ENCODE results near the gene AUTS2.

AUTS2 gene

DNA sequence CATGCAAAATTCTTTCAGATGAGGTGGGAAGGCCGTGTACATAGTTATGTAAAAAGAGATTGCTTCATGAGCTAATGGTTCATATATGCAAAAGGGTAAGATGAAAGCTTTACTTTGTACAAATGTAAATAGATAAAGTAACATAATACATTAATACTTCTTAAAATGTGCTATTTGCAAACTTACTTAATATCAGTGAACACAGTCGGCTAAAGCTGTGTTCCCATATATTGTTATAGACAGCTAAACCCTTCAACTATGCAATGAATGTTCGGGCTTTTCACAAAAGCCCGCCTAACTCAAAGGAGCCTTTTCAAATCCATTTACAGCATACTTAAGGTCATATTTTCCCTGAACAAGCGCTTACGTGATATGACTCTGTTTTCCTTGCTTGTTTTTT is 1193.1 kb downstream of the AUTS2 start:
- no peak overlapping the region for H3K9ac ChIP-seq (ENCODE audit: low read length)

GRCh38 chr7:70793060-70793459 is 1194.8 kb downstream of the AUTS2 start:
- Histone ChIP-seq H3K9me2 (ENCODE audit: low read depth, low read length) (no peaks in the 10 kb centered on the region), H3K4me2 (ENCODE audit: low read length) (no peak overlapping the region), H3K9ac (ENCODE audit: low read length) (no peak overlapping the region), H3K79me2 (ENCODE audit: insufficient read depth, low read length) (no peaks in the 10 kb centered on the region), H3K27me3 (ENCODE audit: insufficient read depth, low read length) (no peaks in the 10 kb centered on the region), H3K4me1 (ENCODE audit: insufficient read depth, low read length, severe bottlenecking) (no peaks in the 10 kb centered on the region), H3F3A (ENCODE audit: insufficient read depth, low read length) (no peaks in the 10 kb centered on the region), H2AFZ (ENCODE audit: low read length) (no peak overlapping the region), H3K36me3 (ENCODE audit: insufficient read depth, low read length) (peaks cover 35% of the 10 kb centered on the region), H4K20me1 (ENCODE audit: insufficient read depth, low read length) (no peaks in the 10 kb centered on the region), H3K9me3 (ENCODE audit: low read length) (no peaks in the 10 kb centered on the region), H3K27ac (ENCODE audit: low read depth, low read length, poor library complexity, severe bottlenecking) (no peak overlapping the region), H3K4me3 (ENCODE audit: low read depth, low read length, poor library complexity, severe bottlenecking) (no peak overlapping the region)
- TF ChIP-seq, protein P1, sequence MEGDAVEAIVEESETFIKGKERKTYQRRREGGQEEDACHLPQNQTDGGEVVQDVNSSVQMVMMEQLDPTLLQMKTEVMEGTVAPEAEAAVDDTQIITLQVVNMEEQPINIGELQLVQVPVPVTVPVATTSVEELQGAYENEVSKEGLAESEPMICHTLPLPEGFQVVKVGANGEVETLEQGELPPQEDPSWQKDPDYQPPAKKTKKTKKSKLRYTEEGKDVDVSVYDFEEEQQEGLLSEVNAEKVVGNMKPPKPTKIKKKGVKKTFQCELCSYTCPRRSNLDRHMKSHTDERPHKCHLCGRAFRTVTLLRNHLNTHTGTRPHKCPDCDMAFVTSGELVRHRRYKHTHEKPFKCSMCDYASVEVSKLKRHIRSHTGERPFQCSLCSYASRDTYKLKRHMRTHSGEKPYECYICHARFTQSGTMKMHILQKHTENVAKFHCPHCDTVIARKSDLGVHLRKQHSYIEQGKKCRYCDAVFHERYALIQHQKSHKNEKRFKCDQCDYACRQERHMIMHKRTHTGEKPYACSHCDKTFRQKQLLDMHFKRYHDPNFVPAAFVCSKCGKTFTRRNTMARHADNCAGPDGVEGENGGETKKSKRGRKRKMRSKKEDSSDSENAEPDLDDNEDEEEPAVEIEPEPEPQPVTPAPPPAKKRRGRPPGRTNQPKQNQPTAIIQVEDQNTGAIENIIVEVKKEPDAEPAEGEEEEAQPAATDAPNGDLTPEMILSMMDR (IDR thresholded peaks at IDR 0.05; ENCODE audit: low read length): no peak
- no peak for TF ChIP-seq EZH2 (IDR thresholded peaks at IDR 0.05; ENCODE audit: borderline replicate concordance, low read length)

More for the DNA sequence above, 1193.1 kb downstream of the AUTS2 start:
- no peaks in the 10 kb centered on the region for H3K27me3 ChIP-seq (ENCODE audit: insufficient read depth, low read length)
- no peaks in the 10 kb centered on the region for H3K9me3 ChIP-seq (ENCODE audit: low read length)
- no peaks in the 10 kb centered on the region for H4K20me1 ChIP-seq (ENCODE audit: insufficient read depth, low read length)
- no peak overlapping the region for H3K4me2 ChIP-seq (ENCODE audit: low read length)
- no peak overlapping the region for H2AFZ ChIP-seq (ENCODE audit: low read length)
- no peak overlapping the region for H3K27ac ChIP-seq (ENCODE audit: low read depth, low read length, poor library complexity, severe bottlenecking)
- no peaks in the 10 kb centered on the region for H3F3A ChIP-seq (ENCODE audit: insufficient read depth, low read length)
- peaks cover 52% of the 10 kb centered on the region for H3K36me3 ChIP-seq (ENCODE audit: insufficient read depth, low read length)
- TF ChIP-seq, protein P1 (IDR thresholded peaks at IDR 0.05; ENCODE audit: low read length): no peak
- no peaks in the 10 kb centered on the region for H3K79me2 ChIP-seq (ENCODE audit: insufficient read depth, low read length)
- no peaks in the 10 kb centered on the region for H3K9me2 ChIP-seq (ENCODE audit: low read depth, low read length)
- no peak overlapping the region for H3K4me3 ChIP-seq (ENCODE audit: low read depth, low read length, poor library complexity, severe bottlenecking)
- H3K4me1 ChIP-seq (ENCODE audit: insufficient read depth, low read length, severe bottlenecking): no peaks in the 10 kb centered on the region

DNA sequence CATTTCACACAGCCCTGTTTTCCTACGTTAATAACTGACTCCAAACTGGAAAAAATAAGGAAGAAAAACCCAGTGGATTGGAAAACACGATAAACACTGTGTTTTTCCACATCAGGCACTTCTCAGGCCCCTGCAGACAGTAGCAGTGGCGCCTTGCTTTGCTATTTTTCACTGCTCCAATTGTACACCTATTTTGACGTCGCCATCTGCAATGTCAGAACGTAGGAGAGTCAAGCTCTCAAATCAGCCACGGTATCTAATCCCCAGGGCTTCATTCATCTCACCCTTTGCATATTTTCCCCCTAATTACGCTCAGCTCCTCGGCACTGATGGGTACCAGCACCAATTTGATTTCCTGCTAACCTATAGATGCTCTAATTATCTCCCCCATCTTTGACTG is 1195.5 kb downstream of the AUTS2 start:
- Histone ChIP-seq H3K9ac (ENCODE audit: low read length) (no peak overlapping the region), H2AFZ (ENCODE audit: low read length) (no peak overlapping the region), H3K79me2 (ENCODE audit: insufficient read depth, low read length) (no peaks in the 10 kb centered on the region), H3K4me1 (ENCODE audit: insufficient read depth, low read length, severe bottlenecking) (no peaks in the 10 kb centered on the region), H3K9me2 (ENCODE audit: low read depth, low read length) (no peaks in the 10 kb centered on the region), H3K27ac (ENCODE audit: low read depth, low read length, poor library complexity, severe bottlenecking) (no peak overlapping the region), H3F3A (ENCODE audit: insufficient read depth, low read length) (no peaks in the 10 kb centered on the region), H3K9me3 (ENCODE audit: low read length) (no peaks in the 10 kb centered on the region), H3K36me3 (ENCODE audit: insufficient read depth, low read length) (peaks cover 30% of the 10 kb centered on the region), H4K20me1 (ENCODE audit: insufficient read depth, low read length) (no peaks in the 10 kb centered on the region), H3K4me3 (ENCODE audit: low read depth, low read length, poor library complexity, severe bottlenecking) (no peak overlapping the region), H3K27me3 (ENCODE audit: insufficient read depth, low read length) (no peaks in the 10 kb centered on the region), H3K4me2 (ENCODE audit: low read length) (no peak overlapping the region)
- no peak for TF ChIP-seq EZH2 (IDR thresholded peaks at IDR 0.05; ENCODE audit: borderline replicate concordance, low read length)
- TF ChIP-seq, protein P1 (IDR thresholded peaks at IDR 0.05; ENCODE audit: low read length): no peak

All from OCI-LY1 (cell line).